GM21390 (cell line): ENCODE measurements around the gene MTUS2.
A peak's percentile ranks its signal among the peaks of the same experiment; 100 is the strongest.

Source experiments
- ATAC-seq: cut with Tn5 transposase; IDR thresholded peaks from one replicate; pipeline ENCODE4 v1.9.1; 2021; ENCODE audit not compliant: unreplicated experiment

The MTUS2 gene

GRCh38 chr13:28820099-28821051 is at the start of gene MTUS2:
Gene MTUS2, plus strand, starts transcription at chr13:28820339.
- ATAC-seq, result peak; percentile 45

GRCh38 chr13:28778308-28779215 is 41.6 kb upstream of the MTUS2 start:
- ATAC-seq, result no peak

- ATAC-seq, result no peak
These were observed 27.1 kb upstream of the MTUS2 start for GRCh38 chr13:28792992-28793391.

GRCh38 chr13:28794396-28794795 is 25.7 kb upstream of the MTUS2 start:
- ATAC-seq, result no peak

GRCh38 chr13:28796938-28797257 is 23.2 kb upstream of the MTUS2 start:
- ATAC-seq, result no peak

- no peak for ATAC-seq
These were observed 14.8 kb upstream of the MTUS2 start for GRCh38 chr13:28805193-28805819.

- ATAC-seq, result no peak
These were observed 2.9 kb upstream of the MTUS2 start for GRCh38 chr13:28817204-28817603.

- ATAC-seq, result peak; percentile 13
These were observed 951 bp upstream of the MTUS2 start for GRCh38 chr13:28819046-28819730.

GRCh38 chr13:28819735-28820098 is 422 bp upstream of the MTUS2 start:
- peak; percentile 63 for ATAC-seq

GRCh38 chr13:28822151-28822550 is 2.0 kb downstream of the MTUS2 start:
- no peak for ATAC-seq

GRCh38 chr13:28822801-28823200 is 2.7 kb downstream of the MTUS2 start:
- no peak for ATAC-seq

GRCh38 chr13:28825379-28825778 is 5.2 kb downstream of the MTUS2 start:
- ATAC-seq, result no peak

GRCh38 chr13:28826368-28826767 is 6.2 kb downstream of the MTUS2 start:
- no peak for ATAC-seq

GRCh38 chr13:28830580-28830979 is 10.4 kb downstream of the MTUS2 start:
- no peak for ATAC-seq

- no peak for ATAC-seq
These were observed 11.0 kb downstream of the MTUS2 start for GRCh38 chr13:28831117-28831516.

GRCh38 chr13:28837111-28837510 is 17.0 kb downstream of the MTUS2 start:
- ATAC-seq, result no peak

- no peak for ATAC-seq
These were observed 23.5 kb downstream of the MTUS2 start for GRCh38 chr13:28843639-28844038.

- ATAC-seq, result no peak
These were observed 29.3 kb downstream of the MTUS2 start for GRCh38 chr13:28849441-28849840.

GRCh38 chr13:28850226-28850625 is 30.1 kb downstream of the MTUS2 start:
- no peak for ATAC-seq

- no peak for ATAC-seq
These were observed 31.3 kb downstream of the MTUS2 start for GRCh38 chr13:28851422-28851821.

GRCh38 chr13:28854657-28855056 is 34.5 kb downstream of the MTUS2 start:
- no peak for ATAC-seq
